GM19099 (cell line): ENCODE data around the gene TFDP1.

Experiments used
- POLR2A ChIP-seq: IDR thresholded peaks from 3 replicates; pipeline ENCODE4 v1.6.1; 2011; ENCODE audit warnings: low read depth; ENCODE audit not compliant: insufficient read length; ENCODE audit errors: extremely low read depth

TFDP1 gene

GRCh38 chr13:113638173-113638746 lies 53.7 kb downstream of the TFDP1 start:
- no peak for TF ChIP-seq POLR2A

GRCh38 chr13:113638806-113639205 lies 54.3 kb downstream of the TFDP1 start:
- TF ChIP-seq POLR2A = no peak

DNA sequence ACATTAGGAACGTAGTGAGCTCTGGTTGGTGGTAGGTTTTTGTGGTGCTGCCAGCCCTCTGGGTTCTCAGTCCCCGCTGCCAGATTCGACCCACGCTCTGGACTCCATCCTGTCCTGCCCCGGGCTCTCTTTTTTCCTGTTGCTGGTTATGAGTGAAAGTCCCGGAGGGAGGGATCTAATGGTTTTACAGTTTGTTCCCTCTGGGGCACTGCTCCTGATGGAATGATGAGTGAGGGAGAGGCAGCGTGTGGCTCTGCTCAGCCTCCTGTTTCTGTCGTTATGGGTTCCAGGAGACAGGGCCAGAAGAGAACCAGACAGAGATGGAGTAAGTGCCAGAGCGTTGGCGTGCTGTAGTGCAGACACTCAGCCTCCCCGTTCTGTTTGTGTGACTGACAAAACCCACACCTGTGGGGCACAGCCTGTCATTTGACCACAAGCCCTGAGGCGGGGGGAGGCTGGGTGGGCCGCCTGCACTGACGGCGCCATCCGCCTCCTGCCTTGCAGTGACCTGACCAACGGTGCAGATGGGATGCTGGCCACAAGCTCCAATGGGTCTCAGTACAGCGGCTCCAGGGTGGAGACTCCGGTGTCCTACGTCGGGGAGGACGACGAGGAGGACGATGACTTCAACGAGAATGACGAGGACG lies 55.2 kb downstream of the TFDP1 start:
- TF ChIP-seq POLR2A = no peak

DNA sequence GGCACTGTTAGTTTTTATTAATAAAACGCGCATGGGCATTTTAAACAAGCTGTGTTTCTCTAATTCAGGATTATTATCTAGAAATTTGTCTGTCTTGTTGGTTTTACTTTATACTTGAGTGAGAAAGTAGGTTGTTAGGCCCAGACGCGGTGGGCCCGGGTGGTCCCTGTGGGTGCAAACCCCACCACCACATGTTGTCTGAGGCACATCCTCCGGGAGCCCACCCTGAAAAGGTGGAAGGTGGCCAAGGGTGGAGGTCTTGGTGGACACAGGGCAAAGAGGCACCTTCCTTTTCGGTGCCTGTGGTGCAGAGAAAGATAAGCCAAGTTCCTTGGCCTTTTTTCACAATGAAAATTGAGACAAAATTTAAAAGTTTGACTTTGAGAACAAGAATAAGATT lies 56.9 kb downstream of the TFDP1 start:
- no peak for TF ChIP-seq POLR2A

- no peak for TF ChIP-seq POLR2A
Measured at GRCh38 chr13:113642563-113642962, 58.0 kb downstream of the TFDP1 start.

GRCh38 chr13:113643593-113643992 lies 59.0 kb downstream of the TFDP1 start:
- no peak for TF ChIP-seq POLR2A

- TF ChIP-seq POLR2A = no peak
Measured at GRCh38 chr13:113644800-113645199, 60.2 kb downstream of the TFDP1 start.

DNA sequence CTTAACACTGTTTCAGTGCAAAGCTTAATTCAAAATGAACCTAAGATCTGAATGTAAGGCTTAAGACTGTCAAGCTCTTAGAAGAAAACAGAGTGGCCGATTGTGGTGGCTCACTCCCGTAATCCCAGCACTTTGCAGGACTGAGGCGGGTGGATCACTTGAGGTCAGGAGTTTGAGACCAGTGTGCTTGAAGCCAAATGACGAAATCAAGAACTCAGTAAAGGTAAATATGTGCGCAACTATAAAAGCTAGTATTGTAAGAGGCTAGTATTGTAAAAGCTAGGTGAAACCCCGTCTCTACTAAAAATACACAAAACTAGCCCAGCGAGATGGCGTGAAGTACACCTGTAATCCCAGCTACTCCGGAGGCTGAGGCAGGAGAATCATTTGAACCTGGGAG lies 60.8 kb downstream of the TFDP1 start:
- TF ChIP-seq POLR2A = no peak

- no peak for TF ChIP-seq POLR2A
Measured at GRCh38 chr13:113646376-113646775, 61.8 kb downstream of the TFDP1 start.

GRCh38 chr13:113646921-113647340 lies 62.4 kb downstream of the TFDP1 start:
- TF ChIP-seq POLR2A = no peak

DNA sequence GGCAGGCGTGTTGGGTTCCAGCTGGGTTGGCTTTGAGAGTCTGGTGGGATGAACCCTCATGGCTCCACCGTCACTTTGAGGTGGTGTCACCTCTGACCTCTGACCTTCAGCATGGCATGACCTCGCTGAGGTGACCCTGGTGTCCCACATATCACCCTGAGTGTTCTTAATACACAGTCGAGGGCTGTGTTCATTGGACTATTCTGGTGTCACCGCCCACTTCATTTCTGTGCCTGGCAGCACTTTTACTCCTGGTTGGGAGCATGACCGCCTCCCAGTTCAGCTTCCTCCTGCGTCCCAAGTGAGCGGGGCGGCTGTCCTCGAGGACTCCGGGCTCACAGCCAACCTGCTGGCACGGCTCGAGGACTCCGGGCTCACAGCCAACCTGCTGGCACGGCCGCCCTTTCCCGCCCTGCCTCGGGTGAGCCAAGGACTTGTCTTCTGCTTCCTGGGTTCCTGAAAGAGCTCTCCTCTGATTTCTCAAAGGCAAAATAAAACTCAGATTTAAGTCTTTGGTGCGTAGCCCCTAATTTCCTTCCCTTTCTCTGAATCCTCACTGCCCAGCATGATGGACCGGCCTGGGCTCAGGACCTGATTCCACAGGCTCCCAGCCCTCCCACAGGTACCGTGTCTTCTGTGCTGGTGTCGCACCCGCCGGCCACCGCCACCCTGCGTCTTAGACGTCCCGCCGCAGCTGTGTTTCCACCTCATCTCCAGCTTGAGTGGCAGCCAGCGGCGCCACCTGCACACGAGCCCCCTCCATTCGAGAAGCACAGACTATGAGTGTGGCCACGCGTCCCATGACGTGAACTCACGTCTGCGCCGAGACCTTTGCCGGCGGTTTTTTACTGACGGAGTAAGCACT lies 63.0 kb downstream of the TFDP1 start:
- no peak for TF ChIP-seq POLR2A

- TF ChIP-seq POLR2A = no peak
Measured at GRCh38 chr13:113648216-113648610, 63.7 kb downstream of the TFDP1 start.

GRCh38 chr13:113649212-113649611 lies 64.7 kb downstream of the TFDP1 start:
- TF ChIP-seq POLR2A = no peak

GRCh38 chr13:113650275-113650674 lies 65.7 kb downstream of the TFDP1 start:
- TF ChIP-seq POLR2A = no peak

DNA sequence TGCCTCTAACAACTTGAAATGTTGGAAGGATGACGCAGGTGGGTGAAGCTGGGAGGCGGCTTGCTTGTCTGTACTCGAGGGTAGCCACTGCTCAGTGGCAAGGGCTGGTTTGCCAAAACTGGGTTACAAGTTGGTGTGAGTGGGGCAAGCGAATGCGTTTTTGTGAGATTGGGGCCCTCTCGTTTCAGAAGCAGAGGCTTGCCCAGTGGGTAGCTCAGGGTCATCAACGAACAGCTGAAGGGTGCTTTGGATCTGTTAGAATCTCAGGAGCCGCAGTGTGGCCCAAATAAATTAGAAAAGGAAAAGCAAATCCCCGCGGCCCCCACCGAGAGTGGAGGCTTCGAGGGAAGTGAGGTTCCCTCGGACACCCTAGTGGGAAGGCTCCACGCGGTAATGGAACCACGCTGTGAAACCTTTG lies 66.2 kb downstream of the TFDP1 start:
- no peak for TF ChIP-seq POLR2A

- no peak for TF ChIP-seq POLR2A
Measured at GRCh38 chr13:113651511-113652403, 67.2 kb downstream of the TFDP1 start.
